ENCODE measurements around the gene PRUNE2. TPM values are rescaled to one million over a fixed set of nuclear protein-coding genes. Genes with fewer than 3 reads are reported as not detected.

PRUNE2 gene
- total RNA-seq, 2 donors from 2014 or later = 58.6 to 78.9 TPM

- H3K4me3 ChIP-seq = no peak overlapping the region
- intact Hi-C loops (cut with DNase I) = no loop called here
Measured at GRCh38 chr9:76725011-76725546, 180.8 kb downstream of the PRUNE2 start.

DNA sequence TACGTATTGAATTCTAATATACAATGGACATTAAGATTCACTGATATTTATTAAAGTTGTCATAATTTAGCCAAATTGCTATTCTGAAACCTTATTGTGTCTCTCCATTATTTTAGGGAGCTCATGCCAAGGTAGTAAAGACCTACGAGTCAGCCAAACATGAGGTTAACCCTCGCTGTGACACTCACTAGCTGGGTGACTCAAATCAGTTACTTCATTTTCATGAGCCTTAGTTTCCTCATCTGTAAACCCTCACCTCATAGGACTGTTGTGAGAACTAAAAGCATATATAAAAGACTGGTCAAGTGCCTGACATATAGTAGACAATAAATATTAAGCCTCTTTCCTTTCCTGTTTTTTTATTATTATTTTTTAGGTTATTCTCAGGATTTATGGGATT, 185.7 kb downstream of the PRUNE2 start:
- H3K36me3 ChIP-seq = no peaks in the 10 kb centered on the region
- intact Hi-C loops (cut with DNase I) = no loop called here
- TF ChIP-seq POLR2AphosphoS5 (IDR thresholded peaks at IDR 0.05) (no peak), POLR2A (IDR thresholded peaks at IDR 0.05) (no peak)
- TF ChIP-seq, protein P1, sequence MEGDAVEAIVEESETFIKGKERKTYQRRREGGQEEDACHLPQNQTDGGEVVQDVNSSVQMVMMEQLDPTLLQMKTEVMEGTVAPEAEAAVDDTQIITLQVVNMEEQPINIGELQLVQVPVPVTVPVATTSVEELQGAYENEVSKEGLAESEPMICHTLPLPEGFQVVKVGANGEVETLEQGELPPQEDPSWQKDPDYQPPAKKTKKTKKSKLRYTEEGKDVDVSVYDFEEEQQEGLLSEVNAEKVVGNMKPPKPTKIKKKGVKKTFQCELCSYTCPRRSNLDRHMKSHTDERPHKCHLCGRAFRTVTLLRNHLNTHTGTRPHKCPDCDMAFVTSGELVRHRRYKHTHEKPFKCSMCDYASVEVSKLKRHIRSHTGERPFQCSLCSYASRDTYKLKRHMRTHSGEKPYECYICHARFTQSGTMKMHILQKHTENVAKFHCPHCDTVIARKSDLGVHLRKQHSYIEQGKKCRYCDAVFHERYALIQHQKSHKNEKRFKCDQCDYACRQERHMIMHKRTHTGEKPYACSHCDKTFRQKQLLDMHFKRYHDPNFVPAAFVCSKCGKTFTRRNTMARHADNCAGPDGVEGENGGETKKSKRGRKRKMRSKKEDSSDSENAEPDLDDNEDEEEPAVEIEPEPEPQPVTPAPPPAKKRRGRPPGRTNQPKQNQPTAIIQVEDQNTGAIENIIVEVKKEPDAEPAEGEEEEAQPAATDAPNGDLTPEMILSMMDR (IDR thresholded peaks at IDR 0.05) = no peak
- no peaks in the 10 kb centered on the region for H3K9me3 ChIP-seq
- 54% methylated on average over 3 of the region's 3 CpGs for whole genome bisulfite sequencing
- DNase-seq (ENCODE audit: low spot score) = no peak
- no peaks in the 10 kb centered on the region for H3K27me3 ChIP-seq (replicated peaks; ENCODE audit: insufficient read depth)
- no peak overlapping the region for H3K27ac ChIP-seq
- H3K4me1 ChIP-seq (replicated peaks) = no peaks in the 10 kb centered on the region
- no peak overlapping the region for H3K4me3 ChIP-seq

More at GRCh38 chr9:76725011-76725546, 180.8 kb downstream of the PRUNE2 start:
- no peaks in the 10 kb centered on the region for H3K36me3 ChIP-seq
- H3K4me1 ChIP-seq (replicated peaks) = no peaks in the 10 kb centered on the region
- TF ChIP-seq POLR2A (IDR thresholded peaks at IDR 0.05) (no peak), POLR2AphosphoS5 (IDR thresholded peaks at IDR 0.05) (no peak)
- TF ChIP-seq, protein P1 (IDR thresholded peaks at IDR 0.05) = no peak
- no peaks in the 10 kb centered on the region for H3K27me3 ChIP-seq (replicated peaks; ENCODE audit: insufficient read depth)
- no peak for DNase-seq (ENCODE audit: low spot score)
- H3K27ac ChIP-seq = no peak overlapping the region
- no peaks in the 10 kb centered on the region for H3K9me3 ChIP-seq
- 25% methylated on average over 4 of the region's 4 CpGs for WGBS

- Histone ChIP-seq H3K9me3 (no peaks in the 10 kb centered on the region), H3K27ac (no peak overlapping the region), H3K4me1 (replicated peaks) (no peaks in the 10 kb centered on the region), H3K27me3 (replicated peaks; ENCODE audit: insufficient read depth) (no peaks in the 10 kb centered on the region), H3K36me3 (no peaks in the 10 kb centered on the region), H3K4me3 (no peak overlapping the region)
- no peak for TF ChIP-seq POLR2AphosphoS5 (IDR thresholded peaks at IDR 0.05)
- TF ChIP-seq, protein P1 (IDR thresholded peaks at IDR 0.05) = no peak
- no peak for TF ChIP-seq POLR2A (IDR thresholded peaks at IDR 0.05)
- intact Hi-C loops (cut with DNase I) = no loop called here
- WGBS = 76% methylated on average over 4 of the region's 4 CpGs
- DNase-seq (ENCODE audit: low spot score) = no peak
Measured at GRCh38 chr9:76718166-76718565, 187.7 kb downstream of the PRUNE2 start.

DNA sequence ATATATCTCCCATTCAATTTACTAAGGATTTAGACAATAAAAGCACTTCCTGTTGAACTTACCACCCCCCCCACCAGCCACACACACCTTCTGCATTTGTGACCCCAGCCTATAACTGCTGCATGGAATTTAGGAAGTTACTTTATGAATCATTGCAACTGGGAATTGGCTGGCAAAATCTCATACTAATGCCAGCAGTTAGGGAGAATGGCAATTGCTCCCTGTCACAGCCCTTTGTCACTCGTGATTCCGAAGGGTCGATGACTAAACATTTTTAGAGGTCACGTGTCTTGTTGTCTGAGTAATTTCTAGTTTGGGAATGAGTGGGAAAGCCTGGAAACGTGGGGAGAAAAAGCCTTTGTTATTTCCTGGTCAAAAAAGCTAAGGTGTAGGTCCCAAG, 188.3 kb downstream of the PRUNE2 start:
- TF ChIP-seq POLR2A (IDR thresholded peaks at IDR 0.05) (no peak), POLR2AphosphoS5 (IDR thresholded peaks at IDR 0.05) (no peak)
- TF ChIP-seq, protein P1 (IDR thresholded peaks at IDR 0.05) = no peak
- Histone ChIP-seq H3K36me3 (no peaks in the 10 kb centered on the region), H3K27me3 (replicated peaks; ENCODE audit: insufficient read depth) (no peaks in the 10 kb centered on the region), H3K27ac (no peak overlapping the region), H3K4me1 (replicated peaks) (no peaks in the 10 kb centered on the region), H3K9me3 (no peaks in the 10 kb centered on the region), H3K4me3 (no peak overlapping the region)
- no peak for DNase-seq (ENCODE audit: low spot score)
- intact Hi-C loops (cut with DNase I) = no loop called here
- WGBS = 65% methylated on average over 5 of the region's 5 CpGs

DNA sequence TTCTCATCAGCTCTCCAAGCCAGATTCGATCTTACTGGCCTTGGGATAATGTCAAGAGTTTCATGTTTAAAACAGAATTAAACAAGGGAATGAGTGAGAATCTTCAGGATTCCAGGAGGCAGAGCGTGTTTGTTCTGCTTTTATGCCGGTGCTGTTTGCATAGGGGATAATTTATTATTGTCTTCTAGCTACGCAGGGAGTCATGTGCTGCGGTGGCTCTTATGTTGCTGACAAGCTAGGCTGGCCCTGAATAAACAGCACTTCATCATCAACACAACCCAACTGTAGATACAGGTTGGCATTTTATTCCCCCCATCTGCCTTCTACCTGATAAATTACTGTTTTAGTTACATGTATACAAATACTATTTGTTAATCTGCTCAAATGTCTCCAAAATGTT, 188.7 kb downstream of the PRUNE2 start:
- H3K9me3 ChIP-seq = no peaks in the 10 kb centered on the region
- H3K27me3 ChIP-seq (replicated peaks; ENCODE audit: insufficient read depth) = no peaks in the 10 kb centered on the region
- TF ChIP-seq POLR2A (IDR thresholded peaks at IDR 0.05) (no peak), POLR2AphosphoS5 (IDR thresholded peaks at IDR 0.05) (peak; percentile 48)
- intact Hi-C loops (cut with DNase I) = no loop called here
- H3K36me3 ChIP-seq = no peaks in the 10 kb centered on the region
- no peak overlapping the region for H3K4me3 ChIP-seq
- WGBS = 30% methylated on average over 5 of the region's 5 CpGs
- DNase-seq (ENCODE audit: low spot score) = no peak
- no peak overlapping the region for H3K27ac ChIP-seq
- H3K4me1 ChIP-seq (replicated peaks) = no peaks in the 10 kb centered on the region

Measured in prostate gland (tissue), 2 donors.